ENCODE results near the gene MTMR10.

MTMR10 gene

GRCh38 chr15:30956216-30957124 is 35.0 kb downstream of the MTMR10 start:
- no peak for FAIRE-seq

- no peak for FAIRE-seq
Observed at GRCh38 chr15:30954674-30955073, 36.8 kb downstream of the MTMR10 start.

- FAIRE-seq = no peak
Observed at GRCh38 chr15:30953731-30954378, 37.6 kb downstream of the MTMR10 start.

GRCh38 chr15:30953183-30953582 is 38.2 kb downstream of the MTMR10 start:
- no peak for FAIRE-seq

GRCh38 chr15:30943654-30944335 is 47.6 kb downstream of the MTMR10 start:
- no peak for FAIRE-seq

- no peak for FAIRE-seq
Observed at GRCh38 chr15:30941520-30941919, 49.9 kb downstream of the MTMR10 start.

- no peak for FAIRE-seq
Observed at GRCh38 chr15:30940359-30940758, 51.1 kb downstream of the MTMR10 start.

- no peak for FAIRE-seq
Observed at GRCh38 chr15:30939161-30939560, 52.3 kb downstream of the MTMR10 start.

GRCh38 chr15:30933293-30933692 is 58.1 kb downstream of the MTMR10 start:
- no peak for FAIRE-seq

- no peak for FAIRE-seq
Observed at GRCh38 chr15:30930422-30930821, 61.0 kb downstream of the MTMR10 start.

GRCh38 chr15:30929982-30930381 is 61.4 kb downstream of the MTMR10 start:
- FAIRE-seq = no peak

- no peak for FAIRE-seq
Observed at GRCh38 chr15:30929064-30929669, 62.3 kb downstream of the MTMR10 start.

GRCh38 chr15:30928076-30928475 is 63.4 kb downstream of the MTMR10 start:
- no peak for FAIRE-seq

GRCh38 chr15:30927148-30927761 is 64.2 kb downstream of the MTMR10 start:
- no peak for FAIRE-seq

GRCh38 chr15:30926161-30926560 is 65.3 kb downstream of the MTMR10 start:
- no peak for FAIRE-seq

- no peak for FAIRE-seq
Observed at GRCh38 chr15:30925686-30926085, 65.7 kb downstream of the MTMR10 start.

- FAIRE-seq = no peak
Observed at GRCh38 chr15:30924353-30924752, 67.1 kb downstream of the MTMR10 start.

- no peak for FAIRE-seq
Observed at GRCh38 chr15:30923429-30923828, 68.0 kb downstream of the MTMR10 start.

GRCh38 chr15:30922480-30923311 is 68.7 kb downstream of the MTMR10 start:
- FAIRE-seq = no peak

- no peak for FAIRE-seq
Observed at GRCh38 chr15:30921781-30922479, 69.5 kb downstream of the MTMR10 start.

- no peak for FAIRE-seq
Observed at GRCh38 chr15:30921106-30921505, 70.3 kb downstream of the MTMR10 start.

Data from TTC549 (cell line).